SIG-M5 treated with dmso at 0.1 percent for 504 hours (cell line): ENCODE data around the gene PPWD1.

Source experiments
- DNase-seq: peaks from one replicate; lab custom pipeline; 2025; ENCODE audit not compliant: unreplicated experiment; lab: John Stamatoyannopoulos, UW

Gene PPWD1

GRCh38 chr5:65623482-65623881 is 60.4 kb downstream of the PPWD1 start:
- no peak for DNase-seq

GRCh38 chr5:65624025-65624570 is 61.0 kb downstream of the PPWD1 start, which contains the start of gene TRIM23:
Gene TRIM23 (minus strand): TSS chr5:65624333. CDS start chr5:65624274, 59 bp downstream.
- peak; percentile 91 for DNase-seq

- DNase-seq = peak; percentile 94
These were observed 61.8 kb downstream of the PPWD1 start, which contains the start of the genes SHLD3 and TRAPPC13 for GRCh38 chr5:65624571-65625555. Gene SHLD3 (plus strand): TSS chr5:65625027. CDS start chr5:65629588, 4,561 bp downstream. Gene TRAPPC13 (plus strand): TSS chr5:65625027. CDS start chr5:65625061, 34 bp downstream.

GRCh38 chr5:65625743-65626142 is 62.6 kb downstream of the PPWD1 start:
- no peak for DNase-seq

- no peak for DNase-seq
These were observed 67.9 kb downstream of the PPWD1 start for GRCh38 chr5:65630981-65631380.
